Osteoblast (primary cell): ENCODE results near the gene PDCD4. TPM values are rescaled to one million over a fixed set of nuclear protein-coding genes. Genes with fewer than 3 reads are reported as not detected.

Source experiments
- DNase-seq: peaks from one replicate; pipeline ENCODE4 v3.0.0; 2011; ENCODE audit warnings: low spot score, mixed read lengths; ENCODE audit not compliant: insufficient read length; ENCODE audit errors: missing footprints
- H2AFZ ChIP-seq: 2 replicates; pipeline ENCODE4 v1.6.0; 2011; ENCODE audit warnings: mild to moderate bottlenecking, low read length
- H3K27ac ChIP-seq: 2 replicates; pipeline ENCODE4 v1.5.1; 2011; ENCODE audit warnings: mild to moderate bottlenecking, low read depth, low read length, moderate library complexity
- H3K27me3 ChIP-seq: 2 replicates; pipeline ENCODE4 v1.6.0; 2012; ENCODE audit warnings: mild to moderate bottlenecking, control low read depth, inconsistent platforms, low read length, moderate library complexity; ENCODE audit not compliant: insufficient read depth
- H3K36me3 ChIP-seq: 2 replicates; pipeline ENCODE4 v1.5.1; 2011; ENCODE audit warnings: mild to moderate bottlenecking, low read length, control low read depth, moderate library complexity; ENCODE audit not compliant: insufficient read depth
- H3K4me1 ChIP-seq: 2 replicates; pipeline ENCODE4 v1.5.1; 2011; ENCODE audit warnings: mild to moderate bottlenecking, low read length, control low read depth, moderate library complexity; ENCODE audit not compliant: insufficient read depth
- H3K4me2 ChIP-seq: 2 replicates; pipeline ENCODE4 v1.6.0; 2011; ENCODE audit warnings: mild to moderate bottlenecking, low read length; ENCODE audit not compliant: insufficient read depth
- H3K4me3 ChIP-seq: fragments of 200-600 bp; sonication (generic); 3 replicates; pipeline ENCODE4 v1.5.1; 2012; ENCODE audit warnings: mild to moderate bottlenecking, low read length, inconsistent platforms; ENCODE audit not compliant: insufficient read depth
- H3K79me2 ChIP-seq: 2 replicates; pipeline ENCODE4 v1.6.0; 2012; ENCODE audit warnings: mild to moderate bottlenecking, low read length, control low read depth, inconsistent platforms; ENCODE audit not compliant: insufficient read depth
- H3K9me3 ChIP-seq: 2 replicates; pipeline ENCODE4 v1.5.1; 2011; ENCODE audit warnings: low read depth, low read length, control low read depth
- H4K20me1 ChIP-seq: 2 replicates; pipeline ENCODE4 v1.6.0; 2012; ENCODE audit warnings: mild to moderate bottlenecking, low read length, control low read depth; ENCODE audit not compliant: insufficient read depth
- total RNA-seq: library from RNA; depleted of rRNA; stranded (reverse); fragments of >200 nt; gene quantifications from 2 replicates; pipeline ENCODE4 v1.2.3, GENCODE V29; 2012
- TF ChIP-seq, protein P1 (sequence below): IDR thresholded peaks from 2 replicates; pipeline ENCODE4 v1.5.1; 2011; ENCODE audit warnings: mild to moderate bottlenecking, low read depth, low read length, moderate library complexity; ENCODE audit errors: extremely low read depth

Gene PDCD4
- total RNA-seq, 1 donor = 73.8 TPM

- no peak for DNase-seq
- Histone ChIP-seq H3K36me3 (no peaks in the 10 kb centered on the region), H4K20me1 (no peaks in the 10 kb centered on the region), H3K4me2 (no peak overlapping the region), H3K9me3 (no peaks in the 10 kb centered on the region), H2AFZ (no peak overlapping the region), H3K27ac (no peak overlapping the region), H3K4me1 (peaks cover 26% of the 10 kb centered on the region), H3K4me3 (no peak overlapping the region), H3K79me2 (peaks cover 22% of the 10 kb centered on the region), H3K27me3 (no peaks in the 10 kb centered on the region)
- TF ChIP-seq, protein P1, sequence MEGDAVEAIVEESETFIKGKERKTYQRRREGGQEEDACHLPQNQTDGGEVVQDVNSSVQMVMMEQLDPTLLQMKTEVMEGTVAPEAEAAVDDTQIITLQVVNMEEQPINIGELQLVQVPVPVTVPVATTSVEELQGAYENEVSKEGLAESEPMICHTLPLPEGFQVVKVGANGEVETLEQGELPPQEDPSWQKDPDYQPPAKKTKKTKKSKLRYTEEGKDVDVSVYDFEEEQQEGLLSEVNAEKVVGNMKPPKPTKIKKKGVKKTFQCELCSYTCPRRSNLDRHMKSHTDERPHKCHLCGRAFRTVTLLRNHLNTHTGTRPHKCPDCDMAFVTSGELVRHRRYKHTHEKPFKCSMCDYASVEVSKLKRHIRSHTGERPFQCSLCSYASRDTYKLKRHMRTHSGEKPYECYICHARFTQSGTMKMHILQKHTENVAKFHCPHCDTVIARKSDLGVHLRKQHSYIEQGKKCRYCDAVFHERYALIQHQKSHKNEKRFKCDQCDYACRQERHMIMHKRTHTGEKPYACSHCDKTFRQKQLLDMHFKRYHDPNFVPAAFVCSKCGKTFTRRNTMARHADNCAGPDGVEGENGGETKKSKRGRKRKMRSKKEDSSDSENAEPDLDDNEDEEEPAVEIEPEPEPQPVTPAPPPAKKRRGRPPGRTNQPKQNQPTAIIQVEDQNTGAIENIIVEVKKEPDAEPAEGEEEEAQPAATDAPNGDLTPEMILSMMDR = no peak
Measured at GRCh38 chr10:110868981-110869380, 2.7 kb upstream of the PDCD4 start.

DNA sequence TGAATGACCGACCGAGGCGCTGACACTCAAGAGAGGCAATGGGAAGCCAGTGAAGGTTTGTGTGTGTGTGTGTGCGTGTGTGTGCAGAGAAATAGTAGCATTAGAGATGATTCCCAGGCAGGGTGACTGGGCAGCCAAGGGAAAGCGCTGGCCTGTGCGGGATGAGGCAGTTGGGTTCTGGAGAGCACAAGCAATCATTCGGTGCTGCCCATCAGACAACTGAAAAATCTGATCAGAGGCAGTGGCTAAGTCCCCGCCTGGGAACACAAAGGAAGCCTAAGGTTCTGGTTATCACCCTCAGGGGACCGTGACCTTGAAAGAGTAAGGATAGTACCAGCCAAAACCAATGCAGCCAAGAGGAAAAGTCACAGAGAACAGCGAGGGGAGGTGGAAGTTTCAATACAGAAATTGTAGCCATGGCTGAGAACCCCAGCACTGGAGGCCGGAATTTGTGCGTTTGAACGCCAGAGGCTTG is 868 bp upstream of the PDCD4 start:
- TF ChIP-seq, protein P1 = no peak

GRCh38 chr10:110872145-110872983 is 636 bp downstream of the PDCD4 start:
- no peaks in the 10 kb centered on the region for H3K27me3 ChIP-seq

More for the DNA sequence above, 868 bp upstream of the PDCD4 start:
- Histone ChIP-seq H3K36me3 (no peaks in the 10 kb centered on the region), H2AFZ (peak overlapping the region; percentile 97), H3K27me3 (no peaks in the 10 kb centered on the region), H3K4me2 (peak overlapping the region; percentile 96), H3K79me2 (peaks cover 38% of the 10 kb centered on the region), H4K20me1 (no peaks in the 10 kb centered on the region), H3K4me3 (peak overlapping the region; percentile 88), H3K9me3 (no peaks in the 10 kb centered on the region), H3K4me1 (peaks cover 27% of the 10 kb centered on the region), H3K27ac (peak overlapping the region; percentile 95)
- no peak for DNase-seq

More at GRCh38 chr10:110872145-110872983, 636 bp downstream of the PDCD4 start:
- Histone ChIP-seq H2AFZ (no peak overlapping the region), H3K79me2 (peaks cover 50% of the 10 kb centered on the region), H3K27ac (peak overlapping the region; percentile 95), H3K4me1 (peaks cover 24% of the 10 kb centered on the region), H3K36me3 (no peaks in the 10 kb centered on the region), H3K4me2 (peak overlapping the region; percentile 82), H4K20me1 (no peaks in the 10 kb centered on the region), H3K4me3 (peak overlapping the region; percentile 88), H3K9me3 (no peaks in the 10 kb centered on the region)
- peak; percentile 78 for DNase-seq
- TF ChIP-seq, protein P1 = peak; percentile 24
